K562 (cell line): ENCODE measurements around the gene TM7SF2. TPM values are rescaled to one million over a fixed set of nuclear protein-coding genes. Genes with fewer than 3 reads are reported as not detected.

Experiments
- ATAC-seq: fragments of 200-7000 bp; cut with Tn5 transposase; 3 replicates; pipeline ENCODE4 v1.9.1; 2020; ENCODE audit warnings: moderate library complexity
- BruUV-seq: library from RNA; stranded (reverse); fragments of 400-500 nt; replicated peaks from 2 replicates; lab custom pipeline; 2021; lab: Mats Ljungman, UMichigan
- CTCF ChIA-PET: fragments of 300-600 bp; formaldehyde crosslinking; extraction: SDS; loops from one replicate; lab custom pipeline; 2021; ENCODE audit warnings: low intra/inter-chr PET ratio; lab: Yijun Ruan, JAX
- POLR2A ChIA-PET: fragments of 300-600, 350-650 bp; sonication (Branson Sonifier 250); formaldehyde crosslinking; extraction: SDS; loops from one replicate; lab custom pipeline; 2021; ENCODE audit warnings: antibody characterized with exemption, inconsistent platforms; lab: Yijun Ruan, JAX
- DNase-seq, 4 experiments: peaks; one replicate each; pipeline versions ENCODE4 v3.0.0 to v3.0.0-alpha.2; 2011 to 2018; ENCODE audit warnings: low spot score in 3 of 4, mixed read lengths in 3 of 4; ENCODE audit errors: extremely low read depth in 1 of 4
- FAIRE-seq: peaks from 2 replicates; lab custom pipeline; 2011; peaks lifted over from hg19 to GRCh38; lab: Jason Lieb, UNC
- H2AFZ ChIP-seq: 2 replicates; pipeline ENCODE4 v1.6.0; 2011; ENCODE audit warnings: low read depth, low read length, control low read depth, inconsistent platforms
- H3K27ac ChIP-seq: fragments of 200-600 bp; 3 replicates; pipeline ENCODE4 v1.8.0; 2011; ENCODE audit warnings: low read depth, mild to moderate bottlenecking, control low read depth, inconsistent platforms, low read length, moderate library complexity, mixed read lengths; ENCODE audit errors: extremely low read depth
- H3K27me3 ChIP-seq, 2 experiments: fragments of 300-600 bp in 1 of 2; 2 replicates in 1 of 2; 3 replicates in 1 of 2; pipeline versions ENCODE4 v1.6.0 to v1.8.0; 2011; ENCODE audit warnings: inconsistent platforms in 2 of 2, low read length in 2 of 2, mild to moderate bottlenecking in 1 of 2, mixed read lengths in 1 of 2, moderate library complexity in 1 of 2; ENCODE audit not compliant: control insufficient read depth in 2 of 2, insufficient read depth in 2 of 2
- H3K36me3 ChIP-seq: fragments of 300-600 bp; 3 replicates; pipeline ENCODE4 v1.8.0; 2011; ENCODE audit warnings: mild to moderate bottlenecking, low read length, inconsistent platforms; ENCODE audit not compliant: control insufficient read depth, insufficient read depth
- H3K4me1 ChIP-seq, 2 experiments: fragments of 200-600 bp in 1 of 2; replicated peaks in 1 of 2; 2 replicates in 1 of 2; 3 replicates in 1 of 2; pipeline versions ENCODE4 v1.5.1 to v1.8.0; 2011; ENCODE audit warnings: inconsistent platforms in 2 of 2, low read length in 2 of 2, mild to moderate bottlenecking in 1 of 2, mixed read lengths in 1 of 2, moderate library complexity in 1 of 2; ENCODE audit not compliant: control insufficient read depth in 2 of 2, insufficient read depth in 2 of 2
- H3K4me2 ChIP-seq: 2 replicates; pipeline ENCODE4 v1.6.1; 2011; ENCODE audit warnings: low read length, control low read depth, inconsistent platforms, mixed read lengths; ENCODE audit not compliant: insufficient read depth
- H3K4me3 ChIP-seq: fragments of 200-600 bp; sonication (generic), shearing (Covaris generic); 2 replicates; pipeline ENCODE4 v1.5.1; 2016; ENCODE audit warnings: control low read depth, inconsistent platforms
- H3K79me2 ChIP-seq: fragments of 200-600 bp; 3 replicates; pipeline ENCODE4 v1.8.0; 2011; ENCODE audit warnings: low read length, inconsistent platforms; ENCODE audit not compliant: control insufficient read depth, insufficient read depth
- H3K9ac ChIP-seq, 2 experiments: 2 replicates each; pipeline versions ENCODE4 v1.6.0 to v1.6.1; 2011; ENCODE audit warnings: low read depth in 2 of 2, low read length in 2 of 2, control low read depth in 1 of 2, inconsistent platforms in 1 of 2, mild to moderate bottlenecking in 1 of 2, mixed read lengths in 1 of 2; ENCODE audit not compliant: insufficient read depth in 1 of 2
- H3K9me1 ChIP-seq: one replicate; pipeline ENCODE4 v1.6.0; 2011; ENCODE audit warnings: inconsistent platforms, mild to moderate bottlenecking, low read length, moderate library complexity; ENCODE audit not compliant: control insufficient read depth, insufficient read depth
- H3K9me3 ChIP-seq: replicated peaks from 2 replicates; pipeline ENCODE4 v1.5.1; 2011; ENCODE audit warnings: low read depth, low read length, inconsistent platforms; ENCODE audit not compliant: control insufficient read depth, insufficient read depth
- H4K20me1 ChIP-seq: replicated peaks from 2 replicates; pipeline ENCODE4 v1.6.1; 2011; ENCODE audit warnings: low read length, inconsistent platforms, mixed read lengths; ENCODE audit not compliant: control insufficient read depth, insufficient read depth
- CBX1 ChIP-seq: sonication (generic); IDR thresholded peaks from 2 replicates; pipeline ENCODE4 v1.6.1; 2016; ENCODE audit warnings: antibody characterized with exemption, low read depth, mild to moderate bottlenecking
- EWSR1 ChIP-seq: fragments of 450-650 bp; IDR thresholded peaks from 2 replicates; pipeline ENCODE4 v1.6.1; 2018; ENCODE audit warnings: borderline replicate concordance, mild to moderate bottlenecking, low read depth, moderate library complexity; ENCODE audit not compliant: partially characterized antibody
- ILK ChIP-seq: fragments of 450-650 bp; IDR thresholded peaks from 2 replicates; pipeline ENCODE4 v1.6.1; 2016; ENCODE audit warnings: missing genetic modification characterization, low read depth, mild to moderate bottlenecking, missing compliant biosample characterization, moderate library complexity, borderline replicate concordance
- JUND ChIP-seq, 2 experiments: IDR thresholded peaks; 2 replicates in 1 of 2; 3 replicates in 1 of 2; pipeline ENCODE4 v1.6.1; 2011; ENCODE audit warnings: borderline replicate concordance in 2 of 2, low read depth in 2 of 2, low read length in 2 of 2, improper control_type of control experiment in 1 of 2, missing biosample characterization in 1 of 2, missing genetic modification characterization in 1 of 2, missing genetic modification reagents in 1 of 2
- MAZ ChIP-seq, 2 experiments: fragments of 450-650 bp in 1 of 2; sonication (generic) in 1 of 2; formaldehyde crosslinking; IDR thresholded peaks in 1 of 2; conservative IDR thresholded peaks in 1 of 2; 2 replicates each; pipeline versions ENCODE4 v1.4.0 to v1.5.0; 2020; ENCODE audit warnings: mild to moderate bottlenecking in 1 of 2, missing genetic modification reagents in 1 of 2
- PHTF2 ChIP-seq: fragments of 250-450 bp; sonication (Bioruptor Pico); IDR thresholded peaks from 2 replicates; pipeline ENCODE4 v1.5.0; 2021; ENCODE audit warnings: mild to moderate bottlenecking
- RBM39 ChIP-seq: fragments of 200-400 bp; formaldehyde crosslinking; optimal IDR thresholded peaks from 2 replicates; pipeline ENCODE3; 2018; ENCODE audit warnings: low read depth, low read length
- WHSC1 ChIP-seq: IDR thresholded peaks from one replicate; pipeline ENCODE4 v1.6.1; 2012; ENCODE audit warnings: low read length, control low read depth, inconsistent platforms
- ZNF175 ChIP-seq: fragments of 200-800 bp; sonication (Bioruptor generic); IDR thresholded peaks from 2 replicates; pipeline ENCODE4 v1.6.1; 2016; ENCODE audit warnings: low read depth, mild to moderate bottlenecking, missing genetic modification characterization, missing compliant biosample characterization
- ZNF3 ChIP-seq: fragments of 250-450 bp; sonication (Bioruptor Pico); IDR thresholded peaks from 2 replicates; pipeline ENCODE4 v1.5.0; 2021; ENCODE audit warnings: mild to moderate bottlenecking, moderate library complexity
- ZNF324 ChIP-seq: fragments of 250-450 bp; sonication (Bioruptor Pico); IDR thresholded peaks from 2 replicates; pipeline ENCODE4 v1.4.0; 2020; ENCODE audit warnings: mild to moderate bottlenecking
- WGBS: fragments of 100-300 bp; shearing (Covaris generic); methylation state at CpG from one replicate; pipeline ENCODE4 v1.1.6; 2016; ENCODE audit warnings: low coverage, mixed read lengths; ENCODE audit not compliant: insufficient coverage; ENCODE audit errors: missing lambda C conversion rate; 5-methylcytosine and 5-hydroxymethylcytosine counted together
- in situ Hi-C: fragments of 300-500 bp; cut with MboI; formaldehyde crosslinking; loops from 4 replicates; pipeline ENCODE4 v1.15.0; 2018; ENCODE audit warnings: inconsistent platforms, mixed read lengths
- intact Hi-C: fragments of 100-400 bp; cut with micrococcal nuclease; formaldehyde crosslinking; loops from 2 replicates; pipeline ENCODE4 v1.14.2; 2022
- polyA plus RNA-seq, 8 experiments: library from polyadenylated mRNA; depleted of rRNA in 4 of 8; stranded (reverse) in 5 of 8; unstranded in 3 of 8; fragments of >200 nt; fragmentation: Nextera tagmentation in 2 of 8; fragmentation: Illumina TruSeq in 1 of 8; extraction: Ambion mirVana in 2 of 8; extraction: Trizol in 1 of 8; gene quantifications; 2 replicates each; pipeline versions ENCODE4 v1.2.1 to v1.2.3, GENCODE V29; 2011 to 2014; ENCODE audit warnings: inconsistent platforms in 1 of 8, missing spikeins in 1 of 8
- total RNA-seq, 7 experiments: library from RNA; depleted of rRNA in 6 of 7; stranded (reverse); fragments of >200 nt in 6 of 7; fragmentation: Illumina TruSeq in 2 of 7; extraction: Trizol in 2 of 7; gene quantifications; 2 replicates each; pipeline versions ENCODE4 v1.2.1 to v1.2.3, GENCODE V29; 2011 to 2021; ENCODE audit warnings: low replicate concordance in 1 of 7
- TF ChIP-seq, protein P1 (sequence below): fragments of 450-650 bp; formaldehyde crosslinking; IDR thresholded peaks from 2 replicates; pipeline ENCODE4 v1.4.0; 2022; ENCODE audit warnings: mild to moderate bottlenecking, moderate library complexity
- TF ChIP-seq, protein P2 (sequence below): conservative IDR thresholded peaks from 2 replicates; pipeline ENCODE4 v1.6.1; 2011; ENCODE audit warnings: low read depth, mild to moderate bottlenecking, low read length; ENCODE audit not compliant: control insufficient read depth

TM7SF2 gene
- total and polyA plus RNA-seq, 9 of the 15 experiments (the other 6 are each of a cell fraction or from before 2014, with no cell fraction given), result 1.2 to 22.0 (median 14.3) TPM

DNA sequence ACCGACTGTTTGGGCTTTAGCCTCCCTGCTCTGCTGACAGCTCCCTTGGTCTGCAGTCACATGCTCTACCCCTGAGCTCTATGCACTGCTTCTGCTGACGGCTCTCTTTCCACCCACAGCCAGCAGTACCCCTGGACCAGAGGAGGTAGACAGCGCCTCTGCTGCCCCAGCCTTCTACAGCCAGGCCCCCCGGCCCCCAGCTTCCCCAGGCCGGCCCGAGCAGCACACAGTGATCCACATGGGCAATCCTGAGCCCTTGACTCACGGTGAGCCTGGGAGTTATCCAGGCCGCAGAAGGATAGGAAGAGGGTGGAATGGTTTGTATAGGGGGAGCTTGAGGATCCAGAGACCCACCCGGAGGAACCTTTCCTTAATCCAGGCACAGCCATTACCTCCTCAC is 24.9 kb upstream of the TM7SF2 start:
- Histone ChIP-seq H3K9ac (no peak overlapping the region), H3K79me2 (peaks cover 36% of the 10 kb centered on the region), H4K20me1 (no peaks in the 10 kb centered on the region; the same call in 1 of the 2 replicates), H3K9me1 (no peaks in the 10 kb centered on the region), H3K27ac (no peak overlapping the region), H3K4me1 (peaks cover 13 to 20% of the 10 kb centered on the region in 2 experiments), H2AFZ (no peak overlapping the region), H3K4me3 (no peak overlapping the region), H3K36me3 (peaks cover 60% of the 10 kb centered on the region), H3K27me3 (no peaks in the 10 kb centered on the region; a peak in 1 of 5 replicates), H3K9me3 (no peaks in the 10 kb centered on the region), H3K4me2 (no peak overlapping the region)
- WGBS, result 87% methylated on average over 9 of the region's 9 CpGs
- FAIRE-seq, result no peak
- no peak for ATAC-seq
- intact Hi-C loops, result no loop called here
- in situ Hi-C loops, result no loop called here
- DNase-seq, result no peak
- no TSS peak for BruUV-seq
- ChIA-PET POLR2A (interaction anchor here (0.5 to 2.0 kb wide), 3 partner anchors 10 to 30 kb away, joined by 3 to 4 read pairs (median 3); partner anchors contain the start of gene ZNHIT2), CTCF (no interaction called here)
- no peak for TF ChIP-seq ZNF324 (CRISPR knock-in tag)
- TF ChIP-seq MAZ (CRISPR knock-in tag; conservative IDR thresholded peaks at IDR 0.05 in 1 of 2, IDR thresholded peaks at IDR 0.05 in 1 of 2), result no peak
- TF ChIP-seq WHSC1, result no peak

DNA sequence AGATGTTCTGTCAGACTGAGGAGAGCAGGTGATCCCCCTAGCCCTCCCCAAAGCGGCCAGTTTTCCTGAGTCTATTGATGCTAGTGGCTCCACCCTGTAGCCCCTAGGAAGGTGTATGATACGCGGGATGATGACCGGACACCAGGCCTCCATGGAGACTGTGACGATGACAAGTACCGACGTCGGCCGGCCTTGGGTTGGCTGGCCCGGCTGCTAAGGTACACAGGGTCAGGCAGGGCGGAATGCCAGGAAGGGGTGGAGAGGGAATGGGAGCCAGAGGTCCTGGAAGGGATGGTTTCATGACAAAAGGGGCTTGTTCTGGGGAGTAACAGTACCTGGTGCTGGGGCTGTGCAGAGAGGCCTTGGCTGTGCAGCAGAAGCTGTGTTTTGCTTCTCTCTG is 24.5 kb upstream of the TM7SF2 start:
- 85% methylated on average over 7 of the region's 11 CpGs for WGBS
- POLR2A ChIA-PET, result interaction anchor here (0.5 to 2.0 kb wide), 4 partner anchors 10 to 54 kb away, joined by 3 to 4 read pairs (median 3); partner anchors contain the start of gene ZNHIT2
- ATAC-seq, result no peak
- TF ChIP-seq ZNF3 (no peak), ZNF175 (CRISPR knock-in tag) (no peak), JUND (IDR thresholded peaks at IDR 0.05; ENCODE audit: borderline replicate concordance, low read depth, low read length) (no peak), JUND (tag; IDR thresholded peaks at IDR 0.05; ENCODE audit: borderline replicate concordance, low read depth, low read length) (no peak), CBX1 (no peak), PHTF2 (CRISPR knock-in tag) (no peak), EWSR1 (no peak), ILK (tag) (no peak), RBM39 (no peak)
- TF ChIP-seq, protein P1, sequence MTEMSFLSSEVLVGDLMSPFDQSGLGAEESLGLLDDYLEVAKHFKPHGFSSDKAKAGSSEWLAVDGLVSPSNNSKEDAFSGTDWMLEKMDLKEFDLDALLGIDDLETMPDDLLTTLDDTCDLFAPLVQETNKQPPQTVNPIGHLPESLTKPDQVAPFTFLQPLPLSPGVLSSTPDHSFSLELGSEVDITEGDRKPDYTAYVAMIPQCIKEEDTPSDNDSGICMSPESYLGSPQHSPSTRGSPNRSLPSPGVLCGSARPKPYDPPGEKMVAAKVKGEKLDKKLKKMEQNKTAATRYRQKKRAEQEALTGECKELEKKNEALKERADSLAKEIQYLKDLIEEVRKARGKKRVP (CRISPR knock-in tag), result no peak
- TF ChIP-seq, protein P2, sequence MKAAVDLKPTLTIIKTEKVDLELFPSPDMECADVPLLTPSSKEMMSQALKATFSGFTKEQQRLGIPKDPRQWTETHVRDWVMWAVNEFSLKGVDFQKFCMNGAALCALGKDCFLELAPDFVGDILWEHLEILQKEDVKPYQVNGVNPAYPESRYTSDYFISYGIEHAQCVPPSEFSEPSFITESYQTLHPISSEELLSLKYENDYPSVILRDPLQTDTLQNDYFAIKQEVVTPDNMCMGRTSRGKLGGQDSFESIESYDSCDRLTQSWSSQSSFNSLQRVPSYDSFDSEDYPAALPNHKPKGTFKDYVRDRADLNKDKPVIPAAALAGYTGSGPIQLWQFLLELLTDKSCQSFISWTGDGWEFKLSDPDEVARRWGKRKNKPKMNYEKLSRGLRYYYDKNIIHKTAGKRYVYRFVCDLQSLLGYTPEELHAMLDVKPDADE, result no peak

More for the DNA sequence above, 24.5 kb upstream of the TM7SF2 start:
- Histone ChIP-seq H3K9ac (no peak overlapping the region), H3K4me2 (no peak overlapping the region), H3K9me3 (no peaks in the 10 kb centered on the region), H2AFZ (no peak overlapping the region), H3K4me3 (no peak overlapping the region), H3K27me3 (no peaks in the 10 kb centered on the region; a peak in 1 of 5 replicates), H3K4me1 (peaks cover 13 to 15% of the 10 kb centered on the region in 2 experiments), H4K20me1 (no peaks in the 10 kb centered on the region; the same call in 1 of the 2 replicates), H3K27ac (no peak overlapping the region), H3K36me3 (peaks cover 56% of the 10 kb centered on the region), H3K9me1 (no peaks in the 10 kb centered on the region), H3K79me2 (peaks cover 32% of the 10 kb centered on the region)
- BruUV-seq, result no TSS peak
- intact Hi-C loops, result no loop called here
- in situ Hi-C loops, result no loop called here
- no peak for FAIRE-seq
- no peak for DNase-seq
- CTCF ChIA-PET, result no interaction called here
